GM12865 (cell line): ENCODE measurements around the gene MTMR4.

Experiments
- DNase-seq: peaks from one replicate; pipeline ENCODE4 v3.0.0; 2010; ENCODE audit warnings: low read depth
- H3K4me3 ChIP-seq: 2 replicates; pipeline ENCODE4 v1.5.1; 2011; ENCODE audit warnings: mild to moderate bottlenecking, low read depth, low read length, control low read depth
- CTCF ChIP-seq: IDR thresholded peaks from 2 replicates; pipeline ENCODE4 v1.5.1; 2011; ENCODE audit warnings: low read length, control low read depth, low read depth, inconsistent platforms; ENCODE audit not compliant: insufficient read depth; ENCODE audit errors: missing control alignments

The MTMR4 gene

GRCh38 chr17:58516644-58517377 is 2.4 kb upstream of the MTMR4 start:
- no peak for DNase-seq
- TF ChIP-seq CTCF, result no peak

GRCh38 chr17:58515286-58515685 is 848 bp upstream of the MTMR4 start:
- no peak for DNase-seq
- TF ChIP-seq CTCF, result no peak
- no peak overlapping the region for H3K4me3 ChIP-seq

More at GRCh38 chr17:58516644-58517377, 2.4 kb upstream of the MTMR4 start:
- H3K4me3 ChIP-seq, result peak overlapping the region; percentile 94

- no peak for TF ChIP-seq CTCF
- H3K4me3 ChIP-seq, result peak overlapping the region; percentile 86
- DNase-seq, result no peak
Measured at GRCh38 chr17:58514770-58515157, 326 bp upstream of the MTMR4 start.

- H3K4me3 ChIP-seq, result peak overlapping the region; percentile 86
- TF ChIP-seq CTCF, result peak; percentile 2
- peak; percentile 68 for DNase-seq
Measured at GRCh38 chr17:58513267-58513964, 1.0 kb downstream of the MTMR4 start.

GRCh38 chr17:58510075-58510474 is 4.4 kb downstream of the MTMR4 start:
- DNase-seq, result no peak
- H3K4me3 ChIP-seq, result no peak overlapping the region
- TF ChIP-seq CTCF, result no peak

GRCh38 chr17:58508341-58509067 is 5.9 kb downstream of the MTMR4 start:
- no peak overlapping the region for H3K4me3 ChIP-seq
- no peak for DNase-seq
- no peak for TF ChIP-seq CTCF
